Pancreas (tissue), 10 donors: Measurements from ENCODE around the gene CHD8. TPM values are rescaled to one million over a fixed set of nuclear protein-coding genes. Genes with fewer than 3 reads are reported as not detected.

Experiments used
- ATAC-seq, 4 donors: fragments of 200-7000 bp; cut with Tn5 transposase; one replicate each; pipeline versions ENCODE4 v1.8.0 to v1.9.1; 2020; ENCODE audit warnings: mild to moderate bottlenecking in 4 of 4, moderate library complexity in 4 of 4
- DNase-seq, 6 donors: peaks; one replicate each; pipeline ENCODE4 v3.0.0-alpha.2; 2020
- FAIRE-seq: peaks from 2 replicates; lab custom pipeline; 2012; peaks lifted over from hg19 to GRCh38; lab: Jason Lieb, UNC
- H3K27ac ChIP-seq, 4 donors: fragments of 200-600 bp; sonication (generic); 1 replicate in 3 of 4; 2 replicates in 1 of 4; pipeline versions ENCODE4 v1.5.0 to v1.8.0; 2020
- H3K27me3 ChIP-seq, 4 donors: fragments of 200-600 bp; one replicate each; pipeline ENCODE4 v1.8.0; 2021
- H3K36me3 ChIP-seq, 3 donors: fragments of 200-600 bp; sonication (generic) in 1 of 3; one replicate each; pipeline versions ENCODE4 v1.5.0 to v1.8.0; 2020 to 2021
- H3K4me1 ChIP-seq, 3 donors: fragments of 200-600 bp; one replicate each; pipeline ENCODE4 v1.8.0; 2021
- H3K4me3 ChIP-seq, 4 donors: fragments of 200-600 bp; sonication (generic) in 2 of 4; one replicate each; pipeline versions ENCODE4 v1.5.0 to v1.8.0; 2020 to 2021
- H3K9me3 ChIP-seq, 4 donors: fragments of 200-600 bp; one replicate each; pipeline ENCODE4 v1.8.0; 2021
- CTCF ChIP-seq, 4 donors: fragments of 200-600 bp; sonication (generic) in 3 of 4; IDR thresholded peaks; one replicate each; pipeline versions ENCODE4 v1.5.0 to v1.8.0; 2021; ENCODE audit warnings: antibody characterized with exemption in 4 of 4
- WGBS, 2 donors: extraction: QIAGEN DNeasy Blood & Tissue Kit; methylation state at CpG; one replicate each; pipeline ENCODE4 v1.1.7; 2013; 5-methylcytosine and 5-hydroxymethylcytosine counted together
- intact Hi-C, 3 donors: fragments of 100-400 bp; cut with DNase I; formaldehyde crosslinking; loops; one replicate each; pipeline versions ENCODE4 v1.11.1 to v1.14.2; 2022
- polyA plus RNA-seq, 2 donors: library from polyadenylated mRNA; stranded (reverse); fragments of 200-250 nt; gene quantifications; one replicate each; pipeline ENCODE4 v1.2.3, GENCODE V29; 2013
- total RNA-seq, 6 donors: library from RNA; stranded (reverse); fragmentation: NEBNext Ultra II Directional in 4 of 6; extraction: Animal tissue kit (Norgen Biotek cat#: 25700) in 4 of 6; gene quantifications; one replicate each; pipeline versions ENCODE4 v1.2.1 to v1.2.4, GENCODE V29; 2021 to 2023
- donor health status: healthy with polysubstance abuse.
- donor health status: DM: no; HTN: no; CAD: no; lungs with moderate emphysema.
- donor health status: DM: no; HTN: no; CAD: no.
- donor health status: control.
- donor health status: control.
- donor health status: Bipolar disorder and iron deficiency.
- donor health status: DM: yes; HTN: yes; CAD: no.
- donor health status: DM: no; HTN: no; CAD: no.
- donor health status: DM: no; HTN: no; CAD: no.
- donor health status: DM: yes; HTN: yes; CAD: no.

Gene CHD8
- total RNA-seq = 10 to 100 TPM; 21.7 to 42.4 (median 25.6) TPM
- polyA plus RNA-seq = 10 to 100 TPM; 20.5 to 32.1 TPM

GRCh38 chr14:21455912-21456667 lies at the start of gene CHD8:
Gene CHD8, minus strand, starts transcription at chr14:21456123. Its CDS starts 24,480 bp downstream, at chr14:21431643.
- TF ChIP-seq CTCF (IDR thresholded peaks at IDR 0.05) = peak; percentile 51 to 65 (median 60)
- H3K4me3 ChIP-seq = peak within 1 kb of the TSS; percentile 43 to 83 (median 72)
- DNase-seq (peak; percentile 96 to 100 (median 100)), ATAC-seq (peak; percentile 97 to 99 (median 98)), FAIRE-seq (peak; percentile 97)
- peaks cover 0 to 4% (median under 1%) of the 10 kb centered on the region in 3 donors for H3K36me3 ChIP-seq
- peak within 1 kb of the TSS; percentile 72 to 97 (median 89) for H3K27ac ChIP-seq
- intact Hi-C loops = no loop called here
- WGBS, 2 donors = 0 to 1% methylated on average over 36 of the region's 36 CpGs
- no peaks in the 10 kb centered on the region for H3K27me3 ChIP-seq
- peaks cover 4 to 19% (median 5%) of the 10 kb centered on the region in 3 donors for H3K4me1 ChIP-seq
- no peaks in the 10 kb centered on the region for H3K9me3 ChIP-seq

- Histone ChIP-seq H3K27me3 (no peaks in the 10 kb centered on the region), H3K4me1 (peaks cover 6 to 11% (median 6%) of the 10 kb centered on the region in 3 donors), H3K36me3 (peaks cover 0 to 20% (median 3%) of the 10 kb centered on the region in 3 donors), H3K27ac (no peak overlapping the region), H3K9me3 (no peaks in the 10 kb centered on the region), H3K4me3 (no peak overlapping the region)
- FAIRE-seq = no peak
- DNase-seq = no peak
- TF ChIP-seq CTCF (IDR thresholded peaks at IDR 0.05) = no peak
- no peak for ATAC-seq
- intact Hi-C loops = no loop called here
These were observed 49.2 kb upstream of the CHD8 start for GRCh38 chr14:21505012-21505553.

GRCh38 chr14:21503376-21503775 lies 47.5 kb upstream of the CHD8 start:
- intact Hi-C loops = no loop called here
- TF ChIP-seq CTCF (IDR thresholded peaks at IDR 0.05) = no peak
- FAIRE-seq = no peak

GRCh38 chr14:21501568-21501967 lies 45.6 kb upstream of the CHD8 start:
- Histone ChIP-seq H3K27me3 (no peaks in the 10 kb centered on the region), H3K27ac (no peak overlapping the region), H3K4me1 (no peaks in the 10 kb centered on the region), H3K9me3 (no peaks in the 10 kb centered on the region), H3K36me3 (peaks cover 0 to 49% (median 9%) of the 10 kb centered on the region in 3 donors), H3K4me3 (no peak overlapping the region)
- DNase-seq (no peak), FAIRE-seq (no peak), ATAC-seq (no peak)
- intact Hi-C loops = no loop called here
- TF ChIP-seq CTCF (IDR thresholded peaks at IDR 0.05) = no peak
- WGBS, 2 donors = 88 to 95% methylated on average over 5 of the region's 5 CpGs

More at GRCh38 chr14:21503376-21503775, 47.5 kb upstream of the CHD8 start:
- Histone ChIP-seq H3K4me1 (no peaks in the 10 kb centered on the region), H3K4me3 (no peak overlapping the region), H3K9me3 (no peaks in the 10 kb centered on the region), H3K27ac (no peak overlapping the region), H3K36me3 (peaks cover 0 to 35% (median 9%) of the 10 kb centered on the region in 3 donors), H3K27me3 (no peaks in the 10 kb centered on the region)
- ATAC-seq = no peak
- no peak for DNase-seq
- 84 to 95% methylated on average over 4 of the region's 4 CpGs for WGBS, 2 donors
